ENCODE data around the gene PRF1. TPM values are rescaled to one million over a fixed set of nuclear protein-coding genes. Genes with fewer than 3 reads are reported as not detected.

The PRF1 gene
- total RNA-seq: not detected in 2 replicates

DNA sequence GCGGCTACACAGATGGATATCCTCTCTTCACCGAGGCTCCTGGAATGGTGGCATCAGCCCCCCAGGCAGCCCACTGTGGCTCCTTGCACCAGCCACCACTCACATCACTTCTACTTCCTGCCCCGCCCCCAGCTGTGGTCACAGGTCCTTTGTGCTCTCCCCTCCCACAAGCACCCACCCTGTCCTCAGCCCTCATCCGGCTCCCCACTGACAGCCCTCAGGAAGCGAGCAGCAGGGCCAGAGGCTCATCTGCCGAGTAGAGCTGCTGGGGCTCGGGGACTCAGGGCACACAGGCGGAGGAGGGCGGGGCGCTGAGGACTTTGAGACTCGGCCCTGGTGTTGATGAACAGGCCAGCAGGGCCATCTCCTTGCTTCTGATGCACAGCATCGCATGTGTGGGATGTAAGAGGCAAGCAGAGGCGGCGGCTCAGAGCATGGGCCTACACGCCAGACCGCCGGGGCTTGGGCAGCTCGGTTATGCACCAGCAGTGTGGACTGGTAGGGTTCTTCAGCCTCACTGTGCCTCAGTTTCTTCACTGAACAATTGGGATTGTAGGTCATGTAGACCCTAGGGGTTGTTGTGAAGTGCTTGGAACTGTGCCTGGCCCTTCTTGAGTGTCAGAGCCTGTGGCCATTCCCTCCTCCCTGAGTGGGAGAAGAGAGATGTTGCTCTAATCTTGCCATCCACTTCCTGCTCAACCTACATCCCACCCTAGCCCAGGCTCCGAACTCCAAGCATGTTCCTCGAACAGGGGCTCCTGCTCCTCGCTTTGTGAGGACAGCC lies at the start of gene PRF1:
PRF1 (minus strand) TSS at position 77 of the 784 bp plus-strand sequence. CDS start 1,839 bp downstream, outside the sequence.

Other genes with a start within 250 kb of the PRF1 start
- gene LRRC20, start 220.1 kb downstream of the PRF1 start, total RNA-seq: 51.2 and 54.4 TPM in 2 replicates
- 23.3 and 29.8 TPM in 2 replicates for gene EIF4EBP2, start 198.6 kb downstream of the PRF1 start, total RNA-seq
- not detected in 2 replicates for gene NODAL, start 161.1 kb downstream of the PRF1 start, total RNA-seq
- gene PALD1, start 124.0 kb downstream of the PRF1 start, total RNA-seq: 2.6 and 3.9 TPM in 2 replicates
- 1.6 and 2.5 TPM in 2 replicates for gene ADAMTS14, start 69.8 kb upstream of the PRF1 start, total RNA-seq
- not detected in 2 replicates for gene TBATA, start 182.6 kb upstream of the PRF1 start, total RNA-seq
- gene SGPL1, start 213.2 kb upstream of the PRF1 start, total RNA-seq: 35.8 and 57.9 TPM in 2 replicates

Measured in mesangial cell (primary cell).